COLO668 (cell line): ENCODE measurements around the gene NRSN1.
"Not testable (repeated sequence)": the region's sequence is repeated elsewhere in the genome, so short reads cannot be mapped to it uniquely, and the experiment has no call there.

ENCODE experiments used
- DNase-seq: peaks from one replicate; lab custom pipeline; 2025; ENCODE audit not compliant: unreplicated experiment; lab: John Stamatoyannopoulos, UW

NRSN1 gene

GRCh38 chr6:24140591-24140990, 14.6 kb downstream of the NRSN1 start:
- DNase-seq, result no peak

GRCh38 chr6:24142733-24143132, 16.7 kb downstream of the NRSN1 start:
- not testable (repeated sequence) for DNase-seq

- DNase-seq, result no peak
Measured at GRCh38 chr6:24145690-24146131, 19.7 kb downstream of the NRSN1 start.

GRCh38 chr6:24146871-24147270, 20.9 kb downstream of the NRSN1 start:
- no peak for DNase-seq

GRCh38 chr6:24147511-24148153, 21.6 kb downstream of the NRSN1 start:
- no peak for DNase-seq

- DNase-seq, result no peak
Measured at GRCh38 chr6:24148154-24148570, 22.1 kb downstream of the NRSN1 start.

GRCh38 chr6:24148684-24149083, 22.7 kb downstream of the NRSN1 start:
- no peak for DNase-seq

- no peak for DNase-seq
Measured at GRCh38 chr6:24149296-24149695, 23.3 kb downstream of the NRSN1 start.

GRCh38 chr6:24149836-24150235, 23.8 kb downstream of the NRSN1 start:
- no peak for DNase-seq

GRCh38 chr6:24152014-24152413, 26.0 kb downstream of the NRSN1 start:
- no peak for DNase-seq

GRCh38 chr6:24154121-24154520, 28.1 kb downstream of the NRSN1 start:
- DNase-seq, result no peak

- DNase-seq, result no peak
Measured at GRCh38 chr6:24157886-24158285, 31.9 kb downstream of the NRSN1 start.

- DNase-seq, result no peak
Measured at GRCh38 chr6:24183584-24183983, 57.6 kb downstream of the NRSN1 start.

- no peak for DNase-seq
Measured at GRCh38 chr6:24186349-24186748, 60.3 kb downstream of the NRSN1 start.

GRCh38 chr6:24187965-24188577, 62.1 kb downstream of the NRSN1 start:
- no peak for DNase-seq

- no peak for DNase-seq
Measured at GRCh38 chr6:24188578-24189080, 62.6 kb downstream of the NRSN1 start.

GRCh38 chr6:24191346-24191745, 65.3 kb downstream of the NRSN1 start:
- DNase-seq, result no peak

- no peak for DNase-seq
Measured at GRCh38 chr6:24193364-24193763, 67.3 kb downstream of the NRSN1 start.

- no peak for DNase-seq
Measured at GRCh38 chr6:24194978-24195700, 69.1 kb downstream of the NRSN1 start.

- no peak for DNase-seq
Measured at GRCh38 chr6:24195836-24196597, 70.0 kb downstream of the NRSN1 start.
